GM21360 (cell line): Measurements from ENCODE around the gene SPESP1.
"Not testable (repeated sequence)": the region's sequence is repeated elsewhere in the genome, so short reads cannot be mapped to it uniquely, and the experiment has no call there.

Experiments used
- ATAC-seq: cut with Tn5 transposase; IDR thresholded peaks from one replicate; pipeline ENCODE4 v1.9.1; 2021; ENCODE audit warnings: mild to moderate bottlenecking, moderate library complexity; ENCODE audit not compliant: unreplicated experiment

SPESP1 gene

GRCh38 chr15:68962465-68962864, 32.1 kb downstream of the SPESP1 start:
- ATAC-seq: no peak

GRCh38 chr15:68963719-68964118, 33.4 kb downstream of the SPESP1 start:
- not testable (repeated sequence) for ATAC-seq

GRCh38 chr15:68966996-68967395, 36.7 kb downstream of the SPESP1 start:
- no peak for ATAC-seq

GRCh38 chr15:68967948-68968347, 37.6 kb downstream of the SPESP1 start:
- no peak for ATAC-seq

GRCh38 chr15:68969298-68969697, 39.0 kb downstream of the SPESP1 start:
- no peak for ATAC-seq

GRCh38 chr15:68972201-68973065, 42.1 kb downstream of the SPESP1 start:
- no peak for ATAC-seq

GRCh38 chr15:68975651-68976160, 45.4 kb downstream of the SPESP1 start:
- ATAC-seq: not testable (repeated sequence)

GRCh38 chr15:68977426-68977825, 47.1 kb downstream of the SPESP1 start:
- not testable (repeated sequence) for ATAC-seq

- ATAC-seq: no peak
Measured at GRCh38 chr15:68979006-68979405, 48.7 kb downstream of the SPESP1 start.

GRCh38 chr15:68979816-68980215, 49.5 kb downstream of the SPESP1 start:
- ATAC-seq: no peak

GRCh38 chr15:68980786-68981185, 50.5 kb downstream of the SPESP1 start:
- no peak for ATAC-seq

- no peak for ATAC-seq
Measured at GRCh38 chr15:68981941-68982340, 51.6 kb downstream of the SPESP1 start.

- ATAC-seq: no peak
Measured at GRCh38 chr15:68982976-68983563, 52.7 kb downstream of the SPESP1 start.

GRCh38 chr15:68983961-68984481, 53.7 kb downstream of the SPESP1 start:
- no peak for ATAC-seq

GRCh38 chr15:68984586-68984985, 54.3 kb downstream of the SPESP1 start:
- no peak for ATAC-seq

GRCh38 chr15:68985361-68985891, 55.1 kb downstream of the SPESP1 start:
- ATAC-seq: no peak

- ATAC-seq: no peak
Measured at GRCh38 chr15:68986322-68986721, 56.0 kb downstream of the SPESP1 start.

- ATAC-seq: no peak
Measured at GRCh38 chr15:68987120-68987519, 56.8 kb downstream of the SPESP1 start.

- ATAC-seq: no peak
Measured at GRCh38 chr15:68987676-68988075, 57.4 kb downstream of the SPESP1 start.

- no peak for ATAC-seq
Measured at GRCh38 chr15:68989541-68990230, 59.4 kb downstream of the SPESP1 start.
